ENCODE data around the gene TMEM236.
A peak's percentile ranks its signal among the peaks of the same experiment; 100 is the strongest.

TMEM236 gene

GRCh38 chr10:17743437-17743836 lies 8.6 kb upstream of the TMEM236 start:
- no peak for DNase-seq

GRCh38 chr10:17744341-17744861 lies 7.6 kb upstream of the TMEM236 start:
- no peak for DNase-seq

GRCh38 chr10:17747883-17748550 lies 4.0 kb upstream of the TMEM236 start:
- DNase-seq = no peak

GRCh38 chr10:17749890-17750289 lies 2.1 kb upstream of the TMEM236 start:
- DNase-seq = no peak

- DNase-seq = no peak
Measured at GRCh38 chr10:17756557-17757217, 4.7 kb downstream of the TMEM236 start.

GRCh38 chr10:17758200-17758599 lies 6.2 kb downstream of the TMEM236 start:
- no peak for DNase-seq

GRCh38 chr10:17758896-17759295 lies 6.9 kb downstream of the TMEM236 start:
- DNase-seq = no peak

GRCh38 chr10:17764142-17764541 lies 12.1 kb downstream of the TMEM236 start:
- DNase-seq = no peak

- DNase-seq = no peak
Measured at GRCh38 chr10:17765602-17766001, 13.6 kb downstream of the TMEM236 start.

- DNase-seq = no peak
Measured at GRCh38 chr10:17766731-17767130, 14.7 kb downstream of the TMEM236 start.

- DNase-seq = no peak
Measured at GRCh38 chr10:17768496-17768895, 16.5 kb downstream of the TMEM236 start.

- no peak for DNase-seq
Measured at GRCh38 chr10:17768957-17769356, 17.0 kb downstream of the TMEM236 start.

GRCh38 chr10:17771017-17771416 lies 19.0 kb downstream of the TMEM236 start:
- no peak for DNase-seq

GRCh38 chr10:17779784-17780183 lies 27.8 kb downstream of the TMEM236 start:
- no peak for DNase-seq

GRCh38 chr10:17780727-17781126 lies 28.7 kb downstream of the TMEM236 start:
- peak; percentile 11 for DNase-seq

GRCh38 chr10:17781856-17782255 lies 29.9 kb downstream of the TMEM236 start:
- DNase-seq = no peak

- no peak for DNase-seq
Measured at GRCh38 chr10:17782921-17783665, 31.1 kb downstream of the TMEM236 start.

GRCh38 chr10:17783751-17784150 lies 31.8 kb downstream of the TMEM236 start:
- DNase-seq = no peak

GRCh38 chr10:17784688-17785087 lies 32.7 kb downstream of the TMEM236 start:
- no peak for DNase-seq

GRCh38 chr10:17785276-17785930 lies 33.4 kb downstream of the TMEM236 start:
- no peak for DNase-seq

GRCh38 chr10:17787087-17787961 lies 35.3 kb downstream of the TMEM236 start:
- no peak for DNase-seq

GRCh38 chr10:17788646-17789045 lies 36.6 kb downstream of the TMEM236 start:
- no peak for DNase-seq

Data from NCI-H526 treated with DMSO at 0.1 percent for 48 hours (cell line).